NCI-H2107 treated with DMSO at 0.1 percent for 48 hours (cell line): ENCODE measurements around the gene FAM3B.
A peak's percentile ranks its signal among the peaks of the same experiment; 100 is the strongest.

Source experiments
- DNase-seq: peaks from one replicate; lab custom pipeline; 2025; ENCODE audit not compliant: unreplicated experiment; lab: John Stamatoyannopoulos, UW

FAM3B gene

GRCh38 chr21:41318218-41318617 lies 1.6 kb downstream of the FAM3B start:
- DNase-seq = no peak

DNA sequence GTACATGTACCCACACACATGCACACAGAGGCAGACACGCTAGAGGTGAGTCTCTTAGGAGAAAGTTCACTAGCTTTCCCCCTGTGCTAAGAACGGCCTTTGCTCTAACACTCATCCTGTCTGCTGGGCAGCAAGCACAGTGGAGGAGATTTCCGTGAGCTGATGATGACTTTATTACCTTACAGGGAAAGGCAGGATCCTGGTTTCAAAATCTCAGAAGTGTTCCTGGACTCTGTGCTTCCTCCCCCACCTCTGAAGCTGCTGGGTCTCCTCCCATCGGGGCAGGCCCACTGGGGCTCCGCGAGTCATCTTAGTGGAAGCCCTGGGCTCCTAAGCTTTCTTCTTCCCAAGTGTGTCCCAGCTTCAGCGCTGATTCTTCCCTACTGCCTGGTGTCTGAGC lies 2.7 kb downstream of the FAM3B start:
- DNase-seq = no peak

- DNase-seq = peak; percentile 68
These were observed 4.8 kb downstream of the FAM3B start for GRCh38 chr21:41321211-41321907.

DNA sequence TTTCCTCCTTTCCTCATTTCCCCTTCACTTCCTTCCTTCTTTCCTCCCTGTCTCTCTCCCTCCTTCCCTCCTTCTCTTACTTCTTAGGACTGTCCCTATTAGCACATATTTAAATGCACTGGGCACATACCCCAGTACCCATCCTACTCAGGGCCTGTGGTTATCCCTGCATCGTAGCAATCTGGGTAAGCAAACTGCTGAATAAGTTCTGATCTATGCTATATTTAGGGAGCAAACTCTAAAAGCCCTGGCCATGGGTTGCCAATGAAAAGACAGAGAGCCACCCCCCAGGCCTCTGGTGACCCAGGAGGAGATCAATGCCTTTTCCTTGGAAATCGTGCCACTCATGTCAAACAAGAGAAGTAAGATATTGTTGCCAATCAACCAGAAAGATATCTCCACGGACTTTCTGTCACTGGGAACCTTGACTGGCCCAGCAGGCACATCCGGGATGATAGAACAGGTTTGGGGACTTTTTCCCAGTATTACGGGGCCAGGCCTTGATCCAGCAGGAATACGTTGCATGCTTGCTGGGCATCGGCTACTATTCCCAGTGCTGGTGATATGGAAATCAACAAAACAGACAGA lies 5.4 kb downstream of the FAM3B start:
- no peak for DNase-seq

GRCh38 chr21:41322496-41323382 lies 6.1 kb downstream of the FAM3B start:
- no peak for DNase-seq

- no peak for DNase-seq
These were observed 8.7 kb downstream of the FAM3B start for GRCh38 chr21:41325138-41325912.

DNA sequence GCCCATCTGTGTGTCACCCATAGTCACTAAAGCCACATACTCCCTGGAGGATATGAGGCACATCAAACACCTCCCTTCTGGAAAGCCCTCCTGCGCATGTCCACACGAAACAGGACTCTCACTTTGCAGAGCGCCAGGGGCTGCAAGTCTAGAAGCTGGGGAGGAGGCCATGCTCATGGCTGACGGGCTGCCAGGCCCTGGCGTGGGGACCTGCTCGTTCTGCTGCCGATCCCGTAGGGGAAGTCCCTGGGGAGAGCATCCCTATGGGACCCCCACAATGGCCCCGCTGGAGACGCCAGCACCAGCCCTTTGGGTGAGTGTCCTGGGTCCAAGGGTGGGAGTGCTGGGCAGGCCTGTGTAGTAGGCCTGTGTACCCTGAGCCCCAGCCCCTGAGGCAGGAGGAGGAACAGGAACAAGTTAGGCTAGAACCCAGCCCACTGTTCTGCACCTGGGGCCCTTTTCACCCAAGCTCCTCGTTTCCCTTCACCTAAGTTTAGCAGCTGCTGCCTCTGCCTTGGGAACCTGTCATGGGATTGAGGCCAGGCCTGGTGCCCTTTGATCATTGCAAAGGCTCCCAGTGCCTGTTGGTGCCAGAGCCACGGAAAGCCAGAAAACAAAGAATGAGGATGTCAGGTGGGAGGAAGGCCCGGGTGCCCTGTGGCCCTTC lies 9.9 kb downstream of the FAM3B start:
- no peak for DNase-seq

GRCh38 chr21:41327753-41328152 lies 11.2 kb downstream of the FAM3B start:
- DNase-seq = no peak

GRCh38 chr21:41328660-41329607 lies 12.3 kb downstream of the FAM3B start:
- no peak for DNase-seq

DNA sequence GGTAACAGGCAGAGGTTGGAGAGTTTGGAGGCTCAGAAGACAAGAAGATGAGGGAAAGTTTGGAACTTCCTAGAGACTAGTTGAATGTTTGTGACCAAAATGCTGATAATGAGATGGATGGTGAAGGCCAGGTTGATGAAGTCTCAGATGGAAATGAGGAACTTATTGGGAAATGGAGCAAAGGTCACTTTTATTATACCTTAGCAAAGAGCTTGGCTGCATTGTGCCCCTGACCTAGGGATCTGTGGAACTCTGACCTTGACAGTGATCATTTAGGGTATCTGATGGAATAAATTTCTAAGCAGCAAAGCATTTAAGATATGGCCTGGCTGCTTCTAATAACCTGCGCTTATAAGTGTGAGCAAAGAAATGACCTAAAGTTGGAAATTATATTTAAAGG lies 17.2 kb downstream of the FAM3B start:
- DNase-seq = no peak

DNA sequence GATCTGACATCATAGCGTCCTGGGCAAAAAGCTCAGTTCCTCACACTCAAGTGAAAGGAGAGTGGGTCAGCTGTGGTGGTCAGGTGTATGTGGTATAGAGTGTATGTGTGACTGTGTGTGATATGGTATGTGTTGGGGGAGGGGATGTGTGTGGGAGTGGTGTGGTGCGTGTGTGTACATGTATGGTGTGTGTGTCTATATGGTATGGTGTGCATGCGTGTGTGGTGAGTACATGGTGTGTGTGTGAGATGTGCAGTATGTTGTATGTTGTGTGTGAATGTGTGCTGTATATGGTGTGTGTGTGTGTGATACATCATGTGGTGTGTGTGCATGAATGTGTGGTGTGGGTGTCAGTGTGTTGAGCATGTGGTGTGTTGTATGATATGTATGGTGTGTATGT lies 20.9 kb downstream of the FAM3B start:
- DNase-seq = no peak

GRCh38 chr21:41338455-41338854 lies 21.9 kb downstream of the FAM3B start:
- DNase-seq = no peak

DNA sequence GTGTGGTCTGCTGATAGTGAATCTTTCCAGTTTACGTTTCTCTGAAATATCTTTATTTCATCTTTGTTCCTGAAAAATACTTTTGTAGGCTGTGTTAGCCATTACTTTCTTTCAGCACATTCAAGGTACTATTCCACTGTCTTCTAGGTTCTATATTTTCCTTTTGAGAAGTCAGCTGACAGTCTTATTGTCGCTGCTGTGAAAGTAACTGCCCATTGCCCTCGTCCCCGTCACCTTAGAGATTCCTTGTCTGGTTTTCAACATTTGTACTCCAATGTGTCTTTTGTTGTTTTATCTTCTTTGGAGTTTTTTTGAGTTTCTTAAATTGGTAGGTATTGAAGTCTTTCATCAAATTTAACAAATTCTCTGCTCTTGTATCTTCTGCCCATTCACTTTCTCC lies 25.4 kb downstream of the FAM3B start:
- no peak for DNase-seq

GRCh38 chr21:41344146-41344545 lies 27.5 kb downstream of the FAM3B start:
- no peak for DNase-seq

DNA sequence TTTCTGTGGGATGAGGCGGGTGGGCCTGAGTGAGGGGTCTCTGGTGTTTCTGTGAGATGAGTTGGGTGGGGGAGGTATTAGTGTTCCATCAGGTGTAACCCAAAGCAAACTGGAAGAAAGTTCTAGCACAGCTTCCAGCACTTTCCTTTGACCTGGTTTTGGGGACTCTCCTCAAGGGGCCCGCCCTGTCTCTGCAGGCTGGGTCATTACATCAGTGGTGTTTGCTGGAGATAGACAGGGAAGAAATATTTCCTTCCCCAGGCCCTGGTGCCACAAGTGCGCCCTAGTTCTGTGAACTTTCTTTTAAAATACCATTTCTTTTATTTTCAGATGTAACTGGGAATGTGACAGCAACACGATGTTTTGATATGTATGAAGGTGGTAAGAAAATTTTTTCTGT lies 28.8 kb downstream of the FAM3B start:
- DNase-seq = no peak

DNA sequence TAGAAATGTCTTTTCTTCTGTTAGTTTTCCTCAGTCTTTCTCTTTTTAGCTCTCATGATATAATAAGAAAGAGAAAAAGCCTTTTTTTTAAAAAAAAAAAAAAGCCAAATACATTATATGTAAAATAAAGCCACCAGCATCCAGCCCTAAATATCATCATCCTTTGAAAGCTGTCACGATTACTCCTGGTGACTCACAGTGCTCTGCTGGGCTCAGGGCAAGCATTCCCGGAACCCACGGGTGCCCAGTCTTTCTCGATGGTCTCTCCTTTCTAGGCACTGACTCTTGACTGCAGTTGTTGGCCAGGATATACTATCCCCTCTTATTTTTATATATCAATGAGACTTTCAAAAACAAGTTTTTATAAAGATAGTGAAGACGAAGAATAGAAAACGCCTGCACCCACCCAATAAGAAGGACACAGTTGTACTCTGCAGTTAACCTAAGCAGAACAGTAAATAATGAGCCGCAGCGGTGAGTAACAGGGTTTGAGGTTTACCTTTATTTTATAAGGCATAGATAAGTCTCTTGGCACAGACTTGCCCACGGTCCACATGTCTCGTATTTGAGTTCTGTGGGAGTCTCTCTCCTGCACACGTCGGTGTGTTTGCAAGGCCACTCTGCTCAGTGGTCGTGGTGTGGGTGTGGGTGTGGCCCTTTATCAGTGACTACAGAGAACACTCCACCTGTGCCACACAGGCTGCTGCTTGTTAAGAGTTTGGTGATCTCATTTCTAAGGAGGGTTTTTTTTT lies 29.5 kb downstream of the FAM3B start:
- no peak for DNase-seq

DNA sequence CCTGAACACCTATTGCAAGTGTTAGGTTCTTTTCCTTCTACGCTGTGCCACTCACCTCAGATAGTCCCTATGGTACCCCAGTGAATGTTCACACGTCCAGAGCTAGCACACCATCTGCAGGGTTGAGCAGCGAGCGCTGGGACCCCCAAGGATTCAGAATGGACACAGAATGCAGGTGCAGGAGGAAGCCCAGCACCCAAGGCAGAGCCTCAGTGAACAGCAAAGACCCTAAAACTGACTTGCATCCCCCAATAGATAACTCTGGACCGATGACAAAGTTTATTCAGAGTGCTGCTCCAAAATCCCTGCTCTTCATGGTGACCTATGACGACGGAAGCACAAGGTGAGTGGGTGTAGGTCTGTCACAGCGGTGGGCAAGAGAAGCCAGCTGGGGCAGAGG lies 30.2 kb downstream of the FAM3B start:
- DNase-seq = no peak

GRCh38 chr21:41348434-41348833 lies 31.8 kb downstream of the FAM3B start:
- DNase-seq = no peak

DNA sequence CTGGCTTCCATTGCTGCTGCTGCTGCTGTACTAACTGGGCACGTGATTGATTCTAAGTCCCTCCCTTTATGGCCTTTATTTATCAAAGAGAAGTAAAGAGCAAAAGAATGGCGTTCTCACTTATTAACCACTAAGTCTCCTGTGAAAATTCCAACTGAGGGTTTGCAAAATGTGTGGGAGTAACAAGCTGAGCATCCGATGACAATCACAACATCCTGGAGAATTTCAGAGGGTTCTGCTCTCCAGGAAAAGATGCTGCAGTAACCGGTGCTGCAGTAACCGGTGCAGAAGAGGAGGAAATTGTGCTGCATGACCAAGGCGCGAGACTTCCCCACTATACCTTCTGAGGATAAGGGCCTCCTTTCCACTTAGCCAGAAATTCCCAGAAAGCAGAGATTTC lies 32.5 kb downstream of the FAM3B start:
- DNase-seq = no peak
